Ishikawa (cell line): Measurements from ENCODE around the gene ARHGEF26.

Experiments
- CEBPB ChIP-seq: IDR thresholded peaks from 2 replicates; pipeline ENCODE4 v1.6.1; 2012
- CREB1 ChIP-seq: IDR thresholded peaks from 2 replicates; pipeline ENCODE4 v1.6.1; 2012; ENCODE audit warnings: low read depth
- EGR1 ChIP-seq: IDR thresholded peaks from 2 replicates; pipeline ENCODE4 v1.6.1; 2012
- EP300 ChIP-seq: IDR thresholded peaks from 2 replicates; pipeline ENCODE4 v1.6.1; 2012; ENCODE audit warnings: borderline replicate concordance
- FOXM1 ChIP-seq: IDR thresholded peaks from 2 replicates; pipeline ENCODE4 v1.6.1; 2012; ENCODE audit warnings: low read depth, borderline replicate concordance
- MAX ChIP-seq: IDR thresholded peaks from 2 replicates; pipeline ENCODE4 v1.6.1; 2012
- NFIC ChIP-seq: IDR thresholded peaks from 2 replicates; pipeline ENCODE4 v1.6.1; 2012
- RAD21 ChIP-seq: IDR thresholded peaks from 2 replicates; pipeline ENCODE4 v1.6.1; 2012; ENCODE audit warnings: low read depth
- TAF1 ChIP-seq: IDR thresholded peaks from 2 replicates; pipeline ENCODE4 v1.6.1; 2012; ENCODE audit warnings: low read depth, mild to moderate bottlenecking
- TCF12 ChIP-seq: IDR thresholded peaks from 2 replicates; pipeline ENCODE4 v1.6.1; 2012; ENCODE audit warnings: low read depth
- TEAD4 ChIP-seq: IDR thresholded peaks from 2 replicates; pipeline ENCODE4 v1.6.1; 2012
- YY1 ChIP-seq: IDR thresholded peaks from 2 replicates; pipeline ENCODE4 v1.6.1; 2012; ENCODE audit warnings: low read depth
- ZBTB7A ChIP-seq: IDR thresholded peaks from 2 replicates; pipeline ENCODE4 v1.6.1; 2012; ENCODE audit warnings: low read depth
- TF ChIP-seq, protein P1 (sequence below): IDR thresholded peaks from 2 replicates; pipeline ENCODE4 v1.6.1; 2012; ENCODE audit warnings: low read depth, mild to moderate bottlenecking
- TF ChIP-seq, protein P2 (sequence below): IDR thresholded peaks from 2 replicates; pipeline ENCODE4 v1.6.1; 2012

ARHGEF26 gene

DNA sequence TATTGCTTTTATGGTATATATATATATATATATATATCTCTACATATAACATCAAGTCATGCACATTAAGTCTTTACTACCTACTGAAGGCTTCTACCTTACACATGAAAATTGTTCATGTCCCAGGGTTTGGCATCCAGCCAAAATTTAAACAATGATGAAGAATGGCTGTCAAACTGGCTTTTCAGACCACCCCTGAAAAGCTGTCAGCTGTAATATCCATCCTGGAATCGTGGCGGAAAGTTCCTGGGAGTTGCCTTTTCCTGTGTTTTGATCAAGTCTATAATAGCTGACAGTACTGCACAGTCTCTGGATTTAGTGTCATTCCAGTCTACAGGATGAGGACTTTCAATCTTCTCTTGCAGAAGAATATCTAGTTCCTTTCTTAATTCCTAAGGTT, 154.8 kb downstream of the ARHGEF26 start:
- no peak for TF ChIP-seq TEAD4
- peak; percentile 81 for TF ChIP-seq NFIC

DNA sequence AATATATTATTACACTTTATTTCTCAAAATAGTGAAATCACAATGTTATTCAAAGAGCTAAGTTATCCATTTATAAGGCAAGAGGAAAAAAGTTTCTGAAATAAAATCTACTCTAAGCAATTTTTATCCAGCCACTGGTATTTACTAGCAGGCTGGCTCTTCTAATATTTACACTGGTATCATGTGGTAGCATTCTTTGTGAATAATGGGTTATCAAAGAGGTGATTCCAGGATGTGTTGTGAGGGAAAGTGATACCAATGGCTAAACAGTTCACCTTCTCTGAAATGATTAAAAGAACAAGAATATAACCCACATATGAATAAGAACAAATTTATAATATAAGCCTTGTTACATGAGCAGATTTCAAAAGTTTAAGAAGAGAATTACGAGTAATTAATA, 159.0 kb downstream of the ARHGEF26 start:
- TF ChIP-seq TAF1 (no peak), FOXM1 (no peak), TEAD4 (no peak), YY1 (no peak), RAD21 (no peak), CEBPB (no peak), CREB1 (no peak), EGR1 (no peak), MAX (no peak), NFIC (no peak), TCF12 (no peak), EP300 (no peak), ZBTB7A (no peak)
- TF ChIP-seq, protein P1, sequence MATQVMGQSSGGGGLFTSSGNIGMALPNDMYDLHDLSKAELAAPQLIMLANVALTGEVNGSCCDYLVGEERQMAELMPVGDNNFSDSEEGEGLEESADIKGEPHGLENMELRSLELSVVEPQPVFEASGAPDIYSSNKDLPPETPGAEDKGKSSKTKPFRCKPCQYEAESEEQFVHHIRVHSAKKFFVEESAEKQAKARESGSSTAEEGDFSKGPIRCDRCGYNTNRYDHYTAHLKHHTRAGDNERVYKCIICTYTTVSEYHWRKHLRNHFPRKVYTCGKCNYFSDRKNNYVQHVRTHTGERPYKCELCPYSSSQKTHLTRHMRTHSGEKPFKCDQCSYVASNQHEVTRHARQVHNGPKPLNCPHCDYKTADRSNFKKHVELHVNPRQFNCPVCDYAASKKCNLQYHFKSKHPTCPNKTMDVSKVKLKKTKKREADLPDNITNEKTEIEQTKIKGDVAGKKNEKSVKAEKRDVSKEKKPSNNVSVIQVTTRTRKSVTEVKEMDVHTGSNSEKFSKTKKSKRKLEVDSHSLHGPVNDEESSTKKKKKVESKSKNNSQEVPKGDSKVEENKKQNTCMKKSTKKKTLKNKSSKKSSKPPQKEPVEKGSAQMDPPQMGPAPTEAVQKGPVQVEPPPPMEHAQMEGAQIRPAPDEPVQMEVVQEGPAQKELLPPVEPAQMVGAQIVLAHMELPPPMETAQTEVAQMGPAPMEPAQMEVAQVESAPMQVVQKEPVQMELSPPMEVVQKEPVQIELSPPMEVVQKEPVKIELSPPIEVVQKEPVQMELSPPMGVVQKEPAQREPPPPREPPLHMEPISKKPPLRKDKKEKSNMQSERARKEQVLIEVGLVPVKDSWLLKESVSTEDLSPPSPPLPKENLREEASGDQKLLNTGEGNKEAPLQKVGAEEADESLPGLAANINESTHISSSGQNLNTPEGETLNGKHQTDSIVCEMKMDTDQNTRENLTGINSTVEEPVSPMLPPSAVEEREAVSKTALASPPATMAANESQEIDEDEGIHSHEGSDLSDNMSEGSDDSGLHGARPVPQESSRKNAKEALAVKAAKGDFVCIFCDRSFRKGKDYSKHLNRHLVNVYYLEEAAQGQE = no peak
- TF ChIP-seq, protein P2, sequence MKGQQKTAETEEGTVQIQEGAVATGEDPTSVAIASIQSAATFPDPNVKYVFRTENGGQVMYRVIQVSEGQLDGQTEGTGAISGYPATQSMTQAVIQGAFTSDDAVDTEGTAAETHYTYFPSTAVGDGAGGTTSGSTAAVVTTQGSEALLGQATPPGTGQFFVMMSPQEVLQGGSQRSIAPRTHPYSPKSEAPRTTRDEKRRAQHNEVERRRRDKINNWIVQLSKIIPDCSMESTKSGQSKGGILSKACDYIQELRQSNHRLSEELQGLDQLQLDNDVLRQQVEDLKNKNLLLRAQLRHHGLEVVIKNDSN = no peak

DNA sequence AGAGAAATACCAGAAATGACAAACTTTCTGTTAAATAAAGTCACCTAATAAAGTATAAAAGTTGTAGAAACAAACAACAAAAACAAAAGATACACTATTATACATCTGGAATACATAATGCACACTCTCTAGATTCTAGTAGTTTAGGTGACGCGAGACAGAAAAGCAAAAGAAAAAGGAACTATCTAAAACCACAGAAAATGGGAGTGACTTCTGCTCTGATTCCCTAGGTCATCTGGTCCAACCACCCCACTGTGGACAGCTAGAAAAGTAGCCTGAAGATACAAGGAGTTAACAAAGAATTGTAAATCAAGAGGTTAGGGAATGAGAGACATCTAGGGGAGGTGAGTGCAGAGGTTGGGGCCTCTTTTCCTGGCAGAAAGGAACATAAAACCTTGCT, 164.0 kb downstream of the ARHGEF26 start:
- TF ChIP-seq TEAD4 (no peak), CEBPB (no peak), ZBTB7A (no peak), RAD21 (no peak), FOXM1 (no peak), EP300 (no peak), NFIC (no peak), YY1 (no peak), TCF12 (no peak), CREB1 (no peak), TAF1 (no peak)
- TF ChIP-seq, protein P2 = no peak

DNA sequence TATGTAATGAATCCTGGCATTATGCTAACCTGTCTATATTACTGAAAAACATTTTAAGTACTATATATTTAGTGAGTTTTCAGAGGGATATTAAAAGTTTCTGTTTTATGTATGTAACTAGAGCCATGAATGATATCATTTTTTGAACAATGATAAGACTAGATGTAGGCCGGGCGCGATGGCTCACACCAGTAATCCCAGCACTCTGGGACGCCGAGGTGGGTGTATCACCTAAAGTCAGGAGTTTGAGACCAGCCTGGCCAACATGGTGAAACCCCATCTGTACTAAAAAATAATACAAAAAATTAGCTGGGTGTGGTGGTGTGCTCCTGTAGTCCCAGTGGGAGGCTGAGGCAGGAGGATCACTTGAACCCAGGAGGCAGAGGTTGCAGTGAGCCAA, 169.0 kb downstream of the ARHGEF26 start:
- TF ChIP-seq, protein P2 = no peak
- no peak for TF ChIP-seq NFIC
- no peak for TF ChIP-seq FOXM1
- TF ChIP-seq EP300 = no peak
- no peak for TF ChIP-seq TEAD4
- TF ChIP-seq ZBTB7A = no peak
- TF ChIP-seq CREB1 = no peak
- no peak for TF ChIP-seq RAD21
- TF ChIP-seq, protein P1 = no peak
- TF ChIP-seq CEBPB = no peak
- no peak for TF ChIP-seq MAX
- TF ChIP-seq YY1 = no peak
- TF ChIP-seq TAF1 = no peak
- TF ChIP-seq EGR1 = no peak

DNA sequence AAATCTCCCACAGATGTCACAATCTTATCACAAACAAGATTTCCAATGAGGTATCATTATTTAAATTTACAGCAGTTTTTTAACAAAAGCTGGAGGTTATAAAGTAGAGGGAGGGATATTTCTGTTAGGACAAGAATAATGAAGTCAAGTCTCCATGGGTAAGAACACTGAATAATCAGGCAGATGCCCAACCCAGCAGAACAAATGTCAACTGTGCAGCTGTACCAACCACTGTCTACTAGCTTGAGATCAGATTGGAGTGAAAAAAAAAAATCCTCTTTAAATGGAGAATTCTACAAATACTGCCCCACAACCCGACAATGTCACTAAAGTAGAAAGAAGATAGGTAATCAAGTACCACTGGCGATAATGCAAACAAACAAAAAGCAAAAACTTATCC, 172.8 kb downstream of the ARHGEF26 start:
- no peak for TF ChIP-seq TEAD4
- no peak for TF ChIP-seq FOXM1
- no peak for TF ChIP-seq CREB1
- TF ChIP-seq, protein P2 = no peak
- TF ChIP-seq EP300 = no peak
- no peak for TF ChIP-seq MAX
- no peak for TF ChIP-seq YY1
- TF ChIP-seq TAF1 = no peak
- TF ChIP-seq, protein P1 = no peak
- TF ChIP-seq RAD21 = no peak
- no peak for TF ChIP-seq CEBPB
- no peak for TF ChIP-seq ZBTB7A
- TF ChIP-seq EGR1 = no peak
- TF ChIP-seq NFIC = no peak
- TF ChIP-seq TCF12 = no peak
